ENCODE results near the gene ZNF710.

GRCh38 chr15:90025489-90026033, 24.4 kb downstream of the ZNF710 start:
- TF ChIP-seq CTCF (IDR thresholded peaks at IDR 0.05) (no peak), POLR2AphosphoS5 (IDR thresholded peaks at IDR 0.05) (no peak), POLR2A (IDR thresholded peaks at IDR 0.05) (no peak)
